ENCODE measurements around the gene CEP192. TPM values are rescaled to one million over a fixed set of nuclear protein-coding genes. Genes with fewer than 3 reads are reported as not detected.
"Not testable (repeated sequence)": the region's sequence is repeated elsewhere in the genome, so short reads cannot be mapped to it uniquely, and the experiment has no call there.

The CEP192 gene, protein sequence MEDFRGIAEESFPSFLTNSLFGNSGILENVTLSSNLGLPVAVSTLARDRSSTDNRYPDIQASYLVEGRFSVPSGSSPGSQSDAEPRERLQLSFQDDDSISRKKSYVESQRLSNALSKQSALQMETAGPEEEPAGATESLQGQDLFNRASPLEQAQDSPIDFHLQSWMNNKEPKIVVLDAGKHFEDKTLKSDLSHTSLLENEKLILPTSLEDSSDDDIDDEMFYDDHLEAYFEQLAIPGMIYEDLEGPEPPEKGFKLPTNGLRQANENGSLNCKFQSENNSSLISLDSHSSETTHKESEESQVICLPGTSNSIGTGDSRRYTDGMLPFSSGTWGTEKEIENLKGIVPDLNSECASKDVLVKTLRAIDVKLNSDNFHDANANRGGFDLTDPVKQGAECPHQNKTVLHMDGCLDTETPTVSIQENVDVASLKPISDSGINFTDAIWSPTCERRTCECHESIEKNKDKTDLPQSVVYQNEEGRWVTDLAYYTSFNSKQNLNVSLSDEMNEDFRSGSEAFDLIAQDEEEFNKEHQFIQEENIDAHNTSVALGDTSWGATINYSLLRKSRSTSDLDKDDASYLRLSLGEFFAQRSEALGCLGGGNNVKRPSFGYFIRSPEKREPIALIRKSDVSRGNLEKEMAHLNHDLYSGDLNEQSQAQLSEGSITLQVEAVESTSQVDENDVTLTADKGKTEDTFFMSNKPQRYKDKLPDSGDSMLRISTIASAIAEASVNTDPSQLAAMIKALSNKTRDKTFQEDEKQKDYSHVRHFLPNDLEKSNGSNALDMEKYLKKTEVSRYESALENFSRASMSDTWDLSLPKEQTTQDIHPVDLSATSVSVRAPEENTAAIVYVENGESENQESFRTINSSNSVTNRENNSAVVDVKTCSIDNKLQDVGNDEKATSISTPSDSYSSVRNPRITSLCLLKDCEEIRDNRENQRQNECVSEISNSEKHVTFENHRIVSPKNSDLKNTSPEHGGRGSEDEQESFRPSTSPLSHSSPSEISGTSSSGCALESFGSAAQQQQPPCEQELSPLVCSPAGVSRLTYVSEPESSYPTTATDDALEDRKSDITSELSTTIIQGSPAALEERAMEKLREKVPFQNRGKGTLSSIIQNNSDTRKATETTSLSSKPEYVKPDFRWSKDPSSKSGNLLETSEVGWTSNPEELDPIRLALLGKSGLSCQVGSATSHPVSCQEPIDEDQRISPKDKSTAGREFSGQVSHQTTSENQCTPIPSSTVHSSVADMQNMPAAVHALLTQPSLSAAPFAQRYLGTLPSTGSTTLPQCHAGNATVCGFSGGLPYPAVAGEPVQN (N-terminal part only)
- total RNA-seq = 66.3 TPM

DNA sequence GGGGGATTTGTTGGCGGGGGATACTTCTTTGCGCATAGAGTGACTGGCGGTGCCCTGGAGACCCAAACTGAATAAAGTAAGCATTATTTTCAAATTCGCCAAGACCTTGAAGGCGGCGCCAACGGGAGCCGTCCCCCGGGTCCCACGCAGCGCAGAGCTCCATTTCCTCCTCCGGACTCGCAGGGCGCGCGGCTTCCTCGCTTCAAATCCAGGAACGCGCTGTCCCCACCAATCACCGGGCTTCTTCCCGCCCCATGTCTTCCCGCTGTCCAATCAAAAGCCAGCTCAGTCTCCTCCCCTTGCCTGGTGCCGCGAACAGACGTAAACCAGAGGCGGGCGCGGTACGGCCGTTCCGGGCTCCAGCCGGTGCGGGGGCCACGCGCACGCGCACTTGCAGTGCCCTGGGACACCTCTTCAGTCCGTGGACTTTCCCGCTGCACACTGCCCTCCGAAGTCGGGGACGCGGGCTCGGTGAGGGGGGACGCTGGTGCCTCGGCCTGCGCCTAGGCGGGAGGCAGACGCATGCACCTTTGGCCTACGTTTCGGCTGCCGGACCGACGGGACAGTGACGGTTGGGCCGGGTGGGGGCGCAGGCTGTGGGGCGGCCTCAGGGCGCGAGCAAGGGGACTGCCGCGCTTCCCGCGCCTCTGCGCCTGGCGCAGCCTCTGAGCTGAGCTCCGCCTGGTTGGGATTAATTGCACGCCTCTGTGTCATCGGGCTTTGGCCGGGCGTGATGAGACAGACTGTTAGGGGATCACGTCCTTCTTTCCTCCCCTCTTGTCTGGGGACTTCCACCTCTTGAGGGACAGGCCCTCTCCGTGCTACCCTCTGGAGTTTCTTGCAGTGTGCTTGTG lies at the start of gene CEP192:
CEP192 (plus strand) TSS at position 396 of the 854 bp plus-strand sequence. CDS start 8,063 bp downstream, outside the sequence.
- DNase-seq = peak; percentile 98

DNA sequence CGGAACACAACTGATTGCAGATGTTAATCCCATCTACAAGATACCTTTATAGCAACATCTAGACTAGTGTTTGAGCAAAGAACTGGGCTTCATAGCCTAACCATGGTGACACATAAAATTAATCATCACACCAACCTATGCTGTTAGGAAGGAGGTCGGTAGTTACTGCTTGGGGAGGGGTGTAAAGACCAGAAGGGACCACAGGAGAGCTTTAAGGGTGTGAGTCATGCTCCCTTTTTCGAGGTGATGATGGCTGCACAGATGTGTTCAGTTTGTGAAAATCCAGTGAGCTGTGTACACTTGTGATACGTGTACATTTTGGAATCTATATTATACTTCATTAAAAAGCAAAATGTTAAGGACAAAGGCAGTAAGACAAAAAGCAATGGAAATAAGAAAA lies 47.9 kb upstream of the CEP192 start:
- no peak for DNase-seq

DNA sequence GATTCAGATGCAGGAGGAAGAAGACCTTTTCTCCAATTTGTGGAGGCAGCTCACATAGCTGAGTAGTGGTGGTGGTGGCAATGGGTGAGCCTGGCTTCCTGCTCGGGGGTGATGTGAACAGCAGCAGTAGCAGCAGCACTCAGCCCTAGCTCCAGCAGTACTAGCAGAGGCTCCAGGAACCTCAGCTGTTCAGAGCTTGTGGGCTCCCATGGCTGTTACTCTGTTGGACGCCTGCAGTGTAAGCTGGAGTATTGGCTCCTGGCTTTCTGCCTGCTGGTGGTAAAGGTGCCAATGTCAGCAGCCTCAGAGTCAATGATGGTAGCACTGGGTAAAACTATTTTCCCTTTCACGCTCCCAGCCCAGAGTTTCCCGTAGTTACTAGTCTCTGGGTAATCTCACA lies 46.5 kb upstream of the CEP192 start:
- no peak for DNase-seq

DNA sequence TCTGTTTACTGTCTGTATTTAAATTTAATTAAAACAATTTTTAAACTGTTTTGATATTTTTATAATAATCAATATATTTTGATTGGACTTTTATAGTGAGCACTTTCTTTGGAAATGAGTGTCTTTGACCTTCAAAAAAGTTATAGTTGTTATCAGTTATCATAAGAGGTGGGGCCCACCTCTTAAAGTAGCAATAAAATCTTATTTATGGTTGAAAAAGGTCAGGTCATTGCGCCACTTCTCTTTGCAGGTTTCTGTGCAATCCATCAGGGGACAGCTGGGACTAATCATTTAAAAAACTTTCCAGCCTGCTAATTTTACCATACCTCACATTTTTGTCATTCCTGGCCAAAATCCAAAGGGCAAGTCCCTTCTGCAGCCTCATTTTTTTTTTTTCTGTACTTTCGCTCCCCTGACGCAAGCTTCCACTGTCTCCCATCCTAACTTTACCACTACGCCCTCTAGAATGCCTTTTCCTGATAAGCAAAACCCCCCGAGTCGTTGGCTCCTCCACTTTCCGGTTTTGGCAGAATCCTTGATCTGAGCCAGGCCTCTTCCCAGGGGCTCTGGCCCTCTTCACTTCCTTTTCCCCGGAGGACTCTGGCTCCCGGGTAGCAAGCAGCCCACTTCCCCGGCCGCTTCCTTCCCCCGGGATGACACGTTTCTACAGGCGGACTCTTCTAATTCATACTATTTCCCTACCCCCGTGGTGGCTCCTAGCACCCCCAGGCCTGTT lies 44.4 kb upstream of the CEP192 start:
- DNase-seq = peak; percentile 22

DNA sequence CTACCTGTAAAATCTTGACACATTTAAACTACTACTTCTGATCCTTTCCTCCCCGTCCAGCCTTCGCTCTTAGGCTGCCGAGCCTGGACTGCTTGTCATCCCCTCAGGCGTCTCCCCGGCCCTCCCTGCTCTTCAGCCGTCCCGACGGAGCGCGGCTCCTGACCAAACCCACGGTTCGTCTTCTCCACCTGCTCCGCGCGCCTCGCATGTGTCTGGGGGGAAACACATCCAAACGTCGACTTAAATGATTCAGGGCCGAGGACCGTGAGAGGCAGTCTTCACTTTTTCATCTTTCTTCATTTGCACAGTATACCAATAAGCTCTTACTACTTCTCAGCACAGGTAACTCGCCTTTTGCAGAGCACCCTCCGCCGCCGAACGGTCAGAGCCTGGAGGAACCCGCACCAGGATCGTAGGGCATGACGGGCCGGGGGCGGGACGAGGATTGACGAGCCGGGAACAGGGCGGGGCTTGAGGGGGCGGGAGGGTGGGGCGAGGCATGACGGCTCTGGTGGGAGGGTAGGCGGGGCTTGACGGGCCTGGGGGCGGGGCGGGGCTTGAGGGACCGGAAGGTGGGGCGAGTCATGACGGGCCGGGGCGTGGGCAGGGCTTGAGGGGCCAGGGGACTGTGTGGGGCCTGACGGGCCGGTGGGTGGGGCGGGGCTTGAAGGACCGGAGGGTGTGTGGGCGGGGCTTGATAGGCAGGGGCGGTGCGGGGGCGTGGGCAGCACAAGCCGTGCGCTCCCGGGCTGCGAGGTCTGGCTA lies 43.7 kb upstream of the CEP192 start, which contains the start of gene SEH1L:
SEH1L (plus strand) TSS at position 727 of the 765 bp plus-strand sequence. CDS start 111 bp downstream, outside the sequence.
- DNase-seq = peak; percentile 99

DNA sequence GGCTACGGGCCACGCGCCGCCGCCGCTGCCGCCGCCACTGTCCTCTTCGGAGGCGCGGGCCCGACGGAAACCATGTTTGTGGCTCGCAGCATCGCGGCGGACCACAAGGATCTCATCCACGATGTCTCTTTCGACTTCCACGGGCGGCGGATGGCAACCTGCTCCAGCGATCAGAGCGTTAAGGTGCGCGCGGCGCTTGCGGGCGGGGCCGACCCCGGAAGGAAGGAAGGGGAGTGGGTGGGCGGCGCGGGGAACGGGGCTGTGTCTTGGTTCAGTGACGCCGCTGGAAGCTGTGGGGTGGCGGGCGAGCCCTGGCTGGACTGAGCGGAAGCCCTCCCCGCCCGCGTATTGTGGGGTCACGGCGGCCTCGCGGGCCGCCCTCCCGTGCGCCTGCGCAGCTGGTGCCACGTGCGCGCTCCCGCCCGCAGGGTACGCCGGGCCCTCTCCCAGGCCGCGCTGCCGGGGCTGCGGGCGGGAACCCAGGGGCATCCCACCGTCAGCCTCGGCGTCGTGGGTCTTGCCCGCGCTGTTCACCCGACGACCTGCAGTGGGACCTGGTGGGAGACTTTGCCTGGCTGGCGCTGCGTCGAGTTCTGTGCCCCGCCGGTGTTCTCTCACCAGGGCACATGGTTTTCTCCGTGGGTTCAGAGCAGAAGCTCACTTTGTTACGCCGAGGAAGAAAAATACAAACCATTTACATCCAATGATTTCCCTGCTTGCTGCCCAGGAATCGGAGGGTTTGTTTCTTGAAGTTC lies 42.9 kb upstream of the CEP192 start:
- peak; percentile 89 for DNase-seq

DNA sequence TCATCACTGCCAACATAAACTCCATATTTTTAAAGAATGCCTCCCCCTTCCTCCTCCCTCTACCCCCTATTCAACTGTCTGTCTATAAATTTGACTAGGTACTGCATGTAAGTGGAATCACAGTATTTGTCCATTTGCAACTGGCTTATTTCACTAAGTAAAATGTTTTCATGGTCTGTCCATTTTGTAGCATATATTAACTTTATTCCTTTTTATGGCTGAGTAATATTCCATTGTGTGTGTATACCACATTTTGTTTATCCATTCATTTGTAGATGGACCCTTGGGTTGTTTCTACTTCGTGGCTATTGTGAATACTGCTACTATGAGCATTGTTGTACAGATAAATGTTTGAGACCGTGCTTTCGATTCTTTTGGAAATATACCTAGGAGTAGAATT lies 32.7 kb upstream of the CEP192 start:
- no peak for DNase-seq

DNA sequence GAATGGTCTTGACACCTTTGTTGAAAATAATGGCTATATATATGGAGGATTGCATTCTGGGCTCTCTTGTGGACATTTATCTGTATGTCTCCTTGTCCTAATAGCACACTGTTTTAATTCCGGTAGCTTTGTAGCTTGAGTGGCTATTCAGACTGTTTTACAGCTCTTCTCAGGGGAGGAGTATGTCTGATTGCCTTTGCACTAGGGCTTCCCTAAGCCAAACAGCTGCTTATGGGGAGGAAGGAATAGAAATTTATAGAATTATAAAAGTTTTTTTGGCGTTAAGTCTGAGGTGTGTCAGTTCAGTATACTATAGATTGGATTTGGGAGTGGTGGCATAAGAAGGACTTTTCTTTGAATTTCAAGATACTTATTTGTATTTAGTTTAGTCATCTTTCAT lies 30.8 kb upstream of the CEP192 start:
- DNase-seq = no peak

DNA sequence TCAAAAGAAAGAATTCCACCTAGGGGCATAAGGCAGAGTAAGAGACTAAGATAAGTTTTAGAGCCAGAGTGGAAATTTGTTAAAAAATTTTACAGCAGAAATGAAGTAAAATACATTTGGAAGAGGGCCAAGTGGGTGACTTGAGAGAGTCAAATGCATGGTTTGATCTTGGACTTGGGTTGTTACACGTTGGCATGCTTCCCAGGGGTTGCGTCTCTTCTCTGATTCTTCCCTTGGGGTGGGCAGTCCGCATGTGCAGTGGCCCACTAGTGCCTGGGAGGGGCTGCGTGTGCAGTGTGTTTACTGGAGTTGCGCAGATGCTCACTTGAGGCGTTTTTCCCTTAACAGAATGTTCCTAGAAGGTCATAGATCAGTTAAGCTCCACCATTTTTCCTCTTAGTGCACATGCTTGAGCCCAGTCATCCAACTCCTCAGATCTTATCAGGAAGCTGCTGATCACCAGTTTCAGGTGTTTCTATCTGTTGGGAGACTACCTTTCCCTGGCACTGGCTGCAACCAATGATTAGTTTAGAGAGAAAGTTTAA lies 30.2 kb upstream of the CEP192 start:
- DNase-seq = no peak

DNA sequence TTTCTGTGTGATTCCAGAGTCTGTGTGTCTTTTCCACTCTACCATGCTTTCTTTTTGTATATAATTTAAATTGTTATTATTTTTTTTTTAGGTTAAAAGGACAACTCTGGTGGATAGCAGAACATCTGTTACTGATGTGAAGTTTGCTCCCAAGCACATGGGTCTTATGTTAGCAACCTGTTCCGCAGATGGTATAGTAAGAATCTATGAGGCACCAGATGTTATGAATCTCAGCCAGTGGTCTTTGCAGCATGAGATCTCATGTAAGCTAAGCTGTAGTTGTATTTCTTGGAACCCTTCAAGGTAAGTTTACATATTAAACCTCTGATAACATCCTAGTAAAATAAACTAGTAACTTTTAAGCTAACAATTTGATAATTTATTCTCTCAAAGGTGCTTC lies 28.1 kb upstream of the CEP192 start:
- no peak for DNase-seq

DNA sequence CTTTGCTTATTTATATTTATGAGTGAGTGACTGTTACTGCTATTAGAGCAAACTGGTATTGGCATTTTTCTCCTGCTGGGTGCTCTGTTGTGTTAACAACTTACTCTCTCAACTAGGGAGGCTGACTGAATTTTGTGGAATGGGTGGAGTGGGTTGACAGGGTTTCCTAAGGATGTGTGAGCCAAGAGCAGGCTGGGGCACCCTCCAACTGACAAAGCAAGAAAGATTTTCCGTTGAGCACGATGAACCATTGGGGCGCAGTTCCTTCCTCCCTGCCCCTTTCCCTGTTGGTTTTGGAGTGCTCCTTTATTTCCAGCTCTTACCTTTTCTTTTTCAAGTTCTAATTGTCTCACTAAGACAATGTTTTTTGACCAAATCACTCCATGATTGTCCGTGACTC lies 23.0 kb upstream of the CEP192 start:
- DNase-seq = no peak

DNA sequence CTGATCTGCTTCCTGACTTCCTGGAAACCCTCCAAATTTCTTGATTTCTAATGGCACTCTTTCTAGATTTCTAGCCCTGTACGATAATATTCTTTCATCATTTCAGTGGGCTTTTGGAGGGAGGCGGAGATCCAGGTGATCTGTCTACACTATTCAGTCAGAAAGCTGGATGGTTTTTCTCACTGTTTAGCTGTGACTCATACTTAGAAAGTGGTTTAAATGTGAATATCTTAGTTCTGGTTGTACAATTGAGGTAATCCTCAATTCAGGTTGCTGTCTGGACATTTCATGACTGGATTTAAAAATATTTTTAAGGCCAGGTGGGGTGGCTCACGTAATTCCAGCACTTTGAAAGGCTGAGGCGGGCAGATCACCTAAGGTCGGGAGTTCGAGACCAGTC lies 22.5 kb upstream of the CEP192 start:
- DNase-seq = no peak

DNA sequence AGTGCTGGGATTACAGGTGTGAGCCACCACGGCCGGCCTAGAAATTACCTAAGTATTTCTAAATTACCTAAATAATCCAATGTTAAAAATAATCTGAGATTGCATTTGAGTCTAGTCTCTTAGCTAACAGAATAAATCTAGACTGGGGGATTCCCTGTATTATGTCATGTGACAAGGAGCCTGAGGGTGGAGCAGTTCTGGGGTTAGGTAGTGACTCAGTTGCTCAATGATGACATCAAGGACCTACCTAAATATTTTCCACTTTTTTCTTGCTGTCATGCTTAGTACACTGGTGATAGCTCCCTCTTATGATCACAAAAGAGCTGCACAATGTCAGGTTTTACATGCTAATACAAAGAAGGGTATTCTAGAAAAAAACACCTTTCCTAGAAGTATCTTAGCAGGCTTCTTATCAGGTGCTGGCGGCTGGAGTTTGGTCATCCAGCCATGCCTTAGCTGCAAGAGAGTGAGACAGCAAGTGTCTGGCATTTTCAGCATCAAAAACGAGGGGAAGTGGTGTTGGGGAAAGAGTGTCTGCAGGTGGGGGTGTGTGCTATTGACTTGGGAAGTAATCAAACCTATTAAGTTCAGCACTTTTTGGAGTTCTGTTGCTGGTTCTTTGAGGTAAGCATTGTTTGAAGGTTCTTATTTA lies 17.5 kb upstream of the CEP192 start:
- DNase-seq = no peak

DNA sequence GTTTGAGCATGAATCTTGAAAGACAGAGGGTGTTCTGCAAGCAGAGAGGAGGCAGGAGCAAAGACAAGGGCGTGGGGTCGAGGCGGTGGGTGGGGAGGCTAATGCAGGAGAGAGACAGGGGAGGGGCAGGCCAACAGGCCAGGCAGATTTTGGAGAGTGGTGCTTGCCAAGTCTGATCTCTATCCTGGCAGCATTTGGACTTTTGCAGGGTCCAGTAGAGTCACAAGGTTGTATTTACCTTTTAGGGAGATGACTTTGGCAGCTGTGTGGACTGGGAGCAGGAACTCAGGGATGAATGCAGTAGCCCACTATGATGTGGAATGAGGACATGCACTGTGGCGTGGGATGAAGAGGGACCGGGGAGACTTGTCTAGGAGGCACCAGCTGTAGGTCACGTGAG lies 15.7 kb upstream of the CEP192 start:
- no peak for DNase-seq

DNA sequence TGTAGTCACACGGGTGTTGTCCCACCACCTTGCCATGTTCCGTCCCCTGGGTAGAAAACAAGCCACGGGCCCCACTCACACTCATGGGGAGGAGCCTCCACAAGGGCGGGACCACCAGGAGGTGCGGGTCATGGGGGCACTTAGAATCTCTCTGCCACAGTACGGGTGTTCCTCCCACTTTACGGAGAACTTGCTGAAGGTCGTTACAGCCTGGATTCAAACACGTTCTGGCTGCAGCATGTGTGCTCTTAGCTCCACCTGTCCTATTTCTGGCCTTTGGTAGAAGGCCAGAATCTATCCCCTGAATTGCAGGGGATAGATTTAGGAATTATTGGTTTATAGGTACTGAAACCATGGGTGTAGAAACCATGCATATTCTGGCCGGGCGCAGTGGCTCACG lies 14.9 kb upstream of the CEP192 start:
- no peak for DNase-seq

DNA sequence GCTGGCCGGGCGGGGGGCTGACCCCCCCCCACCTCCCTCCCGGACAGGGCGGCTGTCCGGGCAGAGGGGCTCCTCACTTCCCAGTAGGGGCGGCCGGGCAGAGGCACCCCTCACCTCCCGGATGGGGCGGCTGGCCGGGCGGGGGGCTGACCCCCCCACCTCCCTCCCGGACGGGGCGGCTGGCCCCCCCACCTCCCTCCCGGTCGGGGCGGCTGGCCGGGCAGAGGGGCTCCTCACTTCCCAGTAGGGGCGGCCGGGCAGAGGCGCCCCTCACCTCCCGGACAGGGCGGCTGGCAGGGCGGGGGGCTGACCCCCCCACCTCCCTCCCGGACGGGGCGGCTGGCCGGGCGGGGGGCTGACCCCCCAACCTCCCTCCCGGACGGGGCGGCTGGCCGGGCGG lies 11.1 kb upstream of the CEP192 start:
- not testable (repeated sequence) for DNase-seq

DNA sequence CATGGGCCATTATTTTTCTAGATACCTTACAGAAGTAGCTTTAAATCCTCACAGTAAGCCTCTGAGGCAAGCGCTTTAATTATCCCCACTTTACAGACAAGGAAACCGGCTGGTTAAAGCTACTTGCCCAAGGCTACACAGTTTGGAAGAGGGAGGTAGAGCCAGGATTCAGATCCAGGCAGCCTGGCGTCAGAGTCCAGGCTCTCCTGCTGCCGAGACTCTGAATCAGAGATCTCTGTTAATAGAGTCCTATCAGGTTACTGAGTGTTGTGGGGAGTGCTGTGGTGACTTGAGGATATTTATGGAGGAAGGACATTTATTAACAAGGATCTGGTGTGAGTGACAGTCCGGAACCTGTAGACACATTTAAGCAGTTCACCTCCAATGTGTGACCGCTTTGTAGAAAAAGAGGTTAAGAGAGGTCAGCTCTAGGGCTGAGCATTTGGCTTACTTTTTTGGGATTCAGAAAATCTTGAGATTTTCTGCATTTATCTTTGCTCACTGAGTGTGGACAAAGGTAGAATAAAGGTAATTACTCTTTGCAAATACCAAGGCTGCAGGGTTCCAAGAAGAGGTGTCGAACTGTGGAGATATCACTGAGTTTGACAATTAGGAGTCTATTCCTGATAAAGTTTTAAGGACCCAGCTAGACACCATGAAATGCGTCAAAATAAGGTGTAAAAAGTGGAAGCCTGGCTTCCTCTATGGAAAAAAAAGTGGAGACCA lies 1.6 kb upstream of the CEP192 start:
- DNase-seq = no peak

DNA sequence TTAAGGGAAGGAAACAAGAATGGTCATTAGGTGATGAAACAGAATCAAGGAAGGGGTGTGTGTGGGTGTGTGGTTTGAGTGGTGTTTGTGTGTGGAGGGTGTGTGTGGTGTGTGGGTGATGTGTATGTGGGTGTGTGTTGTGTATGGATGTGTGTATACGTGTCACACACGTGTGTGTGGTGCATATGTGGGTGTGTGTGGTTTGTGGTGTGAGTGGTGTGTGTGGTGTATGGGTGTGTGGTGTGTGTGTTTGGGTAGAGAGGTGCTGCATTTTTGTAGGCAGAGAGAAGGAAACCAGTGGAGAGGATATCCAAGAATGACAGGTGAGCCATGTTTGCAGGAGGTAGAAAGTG lies 1.1 kb upstream of the CEP192 start:
- no peak for DNase-seq

All from occipital lobe (tissue), 2 donors.